HG02852 (cell line): ENCODE measurements around the gene TBC1D1.

Source experiments
- ATAC-seq: cut with Tn5 transposase; IDR thresholded peaks from one replicate; pipeline ENCODE4 v1.9.1; 2021; ENCODE audit warnings: mild to moderate bottlenecking, moderate library complexity; ENCODE audit not compliant: unreplicated experiment

The TBC1D1 gene

GRCh38 chr4:38092701-38093100, 201.8 kb downstream of the TBC1D1 start:
- no peak for ATAC-seq

GRCh38 chr4:38094419-38094818, 203.5 kb downstream of the TBC1D1 start:
- no peak for ATAC-seq

- ATAC-seq, result no peak
These were observed 204.8 kb downstream of the TBC1D1 start for GRCh38 chr4:38095691-38096090.

DNA sequence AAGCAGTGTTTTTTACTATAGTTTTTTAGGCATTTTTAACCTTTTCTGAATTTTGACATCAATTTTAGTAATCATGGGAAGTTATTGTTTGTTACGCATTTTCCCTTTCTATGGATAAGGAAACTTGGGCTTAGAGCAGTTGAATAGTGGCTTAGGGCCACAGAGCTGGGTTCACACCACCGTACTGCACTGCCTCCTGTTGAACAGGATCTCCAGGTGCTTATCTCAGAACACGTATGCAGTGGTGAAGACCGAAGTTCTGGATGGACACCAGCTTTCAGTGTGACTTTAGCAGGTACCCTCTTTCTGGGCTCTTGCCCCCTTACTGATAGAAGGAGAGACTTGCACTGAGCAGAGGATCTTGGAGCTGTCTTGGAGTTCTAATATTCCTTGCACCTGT, 206.9 kb downstream of the TBC1D1 start:
- ATAC-seq, result no peak

DNA sequence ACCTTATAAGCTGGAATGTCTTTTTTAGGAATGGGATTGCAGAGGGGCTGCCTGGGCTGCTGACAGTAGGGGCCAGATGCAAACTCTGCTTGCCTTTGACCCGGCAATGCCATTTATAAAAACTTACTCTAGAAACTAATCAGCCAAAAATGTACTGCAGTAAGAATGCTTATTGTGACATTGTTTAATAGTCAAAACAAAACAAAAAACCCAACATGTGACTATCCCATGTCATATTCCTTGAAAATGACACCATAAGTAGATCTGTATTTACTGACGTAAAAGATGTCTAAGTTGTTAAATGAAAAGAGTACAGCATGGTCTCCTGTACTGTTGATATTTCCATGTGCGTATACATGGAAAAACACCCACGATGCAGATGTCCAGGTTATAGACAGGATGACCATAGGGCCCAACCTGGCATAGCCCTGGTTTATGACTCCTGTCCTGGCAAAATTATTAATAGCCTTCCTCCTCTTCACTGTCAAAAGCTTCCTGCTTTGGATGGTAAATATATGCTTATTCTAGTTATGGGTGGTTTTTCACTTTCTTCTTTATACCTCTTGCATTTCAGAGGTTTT, 208.2 kb downstream of the TBC1D1 start:
- no peak for ATAC-seq

DNA sequence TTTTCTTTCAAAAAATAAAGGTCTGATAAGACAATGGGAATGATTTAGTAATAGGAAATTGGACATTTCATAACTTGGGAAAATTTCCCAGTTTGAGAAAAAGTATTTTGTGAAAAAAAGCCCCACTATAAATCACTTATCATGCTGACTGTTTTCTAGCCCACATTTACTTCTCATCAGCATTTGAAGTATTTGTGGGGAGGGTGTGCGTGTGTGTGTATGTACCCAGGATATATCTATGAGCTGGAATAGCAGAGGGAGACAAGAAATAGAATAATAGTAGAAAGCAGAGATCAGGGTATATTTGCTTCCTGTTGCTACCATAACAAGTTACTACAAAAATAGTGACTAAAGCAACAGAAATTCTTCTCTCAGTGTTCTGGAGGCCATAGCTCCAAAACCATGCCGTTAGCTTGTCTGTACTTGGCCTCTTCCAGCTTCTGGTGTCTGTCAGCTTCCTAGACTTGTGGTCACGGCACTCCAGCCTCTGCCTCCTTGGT, 209.1 kb downstream of the TBC1D1 start:
- no peak for ATAC-seq

DNA sequence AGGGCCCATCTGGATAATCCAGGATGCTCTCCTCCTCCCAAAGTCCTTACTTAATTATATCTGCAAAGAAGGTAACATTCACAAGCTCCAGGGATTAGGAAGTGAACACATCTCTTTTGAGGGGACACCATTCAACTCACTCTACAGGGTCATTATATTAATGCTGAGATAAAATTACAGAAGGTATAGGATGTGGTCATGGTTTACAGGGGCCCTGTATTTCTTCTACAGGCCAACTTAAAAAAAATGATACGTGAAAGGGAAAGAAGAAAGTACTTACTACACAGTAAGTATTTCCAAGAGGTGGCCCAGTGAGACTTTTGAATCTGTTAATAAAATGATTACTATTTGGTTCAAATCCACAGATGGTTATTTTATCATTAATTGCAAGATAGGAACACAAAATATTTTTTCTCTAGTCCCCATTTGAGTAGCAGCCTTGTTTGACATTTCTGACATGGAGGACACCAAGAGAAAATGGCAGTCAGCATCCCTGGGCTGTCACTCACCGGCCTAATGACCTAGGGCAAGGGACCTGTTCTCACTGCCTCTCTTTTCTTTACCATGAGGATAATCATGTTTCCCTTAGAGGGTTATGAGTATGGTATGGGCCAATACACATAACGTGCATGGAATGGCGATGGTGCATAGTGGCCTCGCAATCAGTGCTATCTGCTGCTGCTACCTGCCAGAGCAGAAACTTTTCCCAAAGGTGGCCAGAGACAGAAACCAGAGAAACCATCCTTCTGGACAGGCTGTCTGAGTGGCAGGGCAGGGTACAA, 209.8 kb downstream of the TBC1D1 start:
- no peak for ATAC-seq

DNA sequence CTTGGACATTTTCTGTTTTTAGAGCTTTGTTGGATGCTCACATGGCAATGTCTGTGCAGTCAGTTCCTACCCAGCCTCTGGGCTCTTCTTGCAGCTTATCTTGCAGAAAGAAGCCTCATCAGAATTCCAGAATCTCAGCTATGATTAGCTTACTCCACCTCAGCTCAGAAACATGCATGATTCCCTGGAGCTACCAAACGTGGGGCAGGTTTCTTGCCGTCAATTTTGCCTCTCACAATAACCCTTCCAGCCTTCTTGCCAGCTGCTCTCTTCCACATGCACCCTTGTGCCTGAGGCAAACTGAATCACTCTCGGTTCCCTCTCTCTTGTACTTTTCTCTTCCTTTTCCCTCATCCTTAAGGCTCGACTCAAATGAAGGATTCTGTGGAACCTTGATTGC, 210.7 kb downstream of the TBC1D1 start:
- ATAC-seq, result no peak

DNA sequence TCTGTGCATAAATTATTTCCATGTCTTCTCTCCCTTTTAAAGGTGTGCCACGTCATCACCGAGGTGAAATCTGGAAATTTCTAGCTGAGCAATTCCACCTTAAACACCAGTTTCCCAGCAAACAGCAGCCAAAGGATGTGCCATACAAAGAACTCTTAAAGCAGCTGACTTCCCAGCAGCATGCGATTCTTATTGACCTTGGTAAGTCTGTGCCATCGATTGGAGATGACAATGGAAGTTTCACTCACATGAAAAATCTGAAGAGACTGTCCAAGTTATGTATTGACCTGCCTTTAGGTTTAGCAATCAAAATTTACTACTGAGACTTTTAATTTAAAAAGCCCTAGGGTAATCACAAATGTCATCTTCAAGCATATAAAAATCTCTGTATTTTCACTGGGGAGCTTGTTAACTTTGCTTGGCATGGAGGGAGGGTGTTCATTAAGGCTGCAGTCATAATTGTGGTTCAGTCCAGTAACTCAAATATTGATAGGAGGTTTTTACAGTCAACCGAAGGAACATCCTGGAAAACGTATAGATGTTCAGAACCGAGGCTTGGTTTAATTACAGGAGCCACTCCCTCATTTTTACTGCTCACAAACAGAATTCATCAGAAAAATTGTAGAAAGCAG, 212.2 kb downstream of the TBC1D1 start:
- ATAC-seq, result no peak

- ATAC-seq, result peak; percentile 96
These were observed 214.8 kb downstream of the TBC1D1 start for GRCh38 chr4:38105475-38106220.

- no peak for ATAC-seq
These were observed 215.4 kb downstream of the TBC1D1 start for GRCh38 chr4:38106311-38106710.

DNA sequence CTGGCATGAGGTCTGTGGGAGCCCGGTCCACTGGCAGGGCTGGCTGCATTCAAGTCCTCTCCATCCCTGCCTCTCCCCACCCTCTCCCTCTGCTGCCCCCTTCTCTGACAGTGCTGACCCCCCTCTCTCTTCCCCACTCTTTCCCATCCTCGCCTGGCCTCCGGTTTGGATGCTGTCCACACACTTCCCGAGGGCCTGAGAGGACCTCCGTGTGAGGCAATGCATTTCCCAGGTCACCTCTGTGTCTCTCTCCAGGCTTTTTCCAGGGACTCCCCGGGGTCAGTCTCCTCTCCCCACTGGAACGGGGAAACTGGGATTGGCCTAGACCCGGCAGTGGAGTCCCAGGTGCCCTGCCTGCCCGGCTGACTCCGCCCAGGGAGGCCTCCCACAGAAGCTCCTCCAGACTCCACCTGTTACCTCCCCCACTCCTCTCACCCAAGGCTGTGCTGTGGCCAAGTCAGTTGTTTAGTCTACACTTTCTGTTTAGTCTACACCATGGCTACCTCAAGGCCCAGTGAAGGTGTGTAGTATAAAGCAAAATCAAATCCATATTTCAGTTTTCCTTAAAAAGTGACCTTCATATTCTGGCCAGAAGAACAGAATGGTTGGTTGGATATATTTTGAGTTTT, 216.1 kb downstream of the TBC1D1 start:
- ATAC-seq, result no peak

- no peak for ATAC-seq
These were observed 216.9 kb downstream of the TBC1D1 start for GRCh38 chr4:38107818-38108217.

DNA sequence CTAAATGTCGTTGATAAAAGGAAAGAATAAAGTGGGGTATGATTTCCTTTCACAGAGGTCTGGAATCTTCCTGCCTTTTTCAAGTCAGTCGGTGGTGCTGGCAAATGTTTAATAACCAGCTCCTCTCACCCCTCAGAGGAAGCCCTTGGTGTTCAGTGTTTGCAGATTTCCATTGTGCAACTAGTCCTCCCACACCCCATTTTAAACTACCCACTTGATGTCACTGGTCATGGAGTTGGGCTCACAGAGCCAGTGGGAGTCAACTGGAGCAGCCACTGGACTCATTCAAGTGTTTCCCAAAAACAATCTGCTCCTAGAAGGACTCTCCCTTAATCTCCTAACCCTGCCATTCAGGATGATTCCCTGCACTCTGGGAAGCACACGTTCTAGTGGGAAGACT, 218.5 kb downstream of the TBC1D1 start:
- ATAC-seq, result no peak

DNA sequence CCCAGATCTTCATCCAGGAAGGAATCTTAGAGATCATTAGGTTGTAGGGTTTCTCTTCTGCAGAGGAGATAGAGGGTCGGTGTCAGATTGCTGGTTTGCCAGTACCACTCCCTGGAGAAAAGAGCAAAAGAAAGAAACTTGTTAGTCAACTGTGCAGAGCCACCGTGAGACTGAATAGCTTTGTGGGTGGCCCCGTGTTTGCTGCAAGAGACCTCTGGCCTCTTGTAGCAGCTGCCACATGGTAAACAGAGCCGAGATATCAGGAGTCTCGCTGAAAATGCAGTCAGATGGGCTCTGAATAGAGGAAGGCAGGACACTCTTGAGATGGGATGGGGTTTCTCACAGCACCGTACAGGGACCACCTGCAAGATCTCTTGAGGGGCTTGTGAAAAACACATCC, 219.0 kb downstream of the TBC1D1 start:
- ATAC-seq, result no peak

DNA sequence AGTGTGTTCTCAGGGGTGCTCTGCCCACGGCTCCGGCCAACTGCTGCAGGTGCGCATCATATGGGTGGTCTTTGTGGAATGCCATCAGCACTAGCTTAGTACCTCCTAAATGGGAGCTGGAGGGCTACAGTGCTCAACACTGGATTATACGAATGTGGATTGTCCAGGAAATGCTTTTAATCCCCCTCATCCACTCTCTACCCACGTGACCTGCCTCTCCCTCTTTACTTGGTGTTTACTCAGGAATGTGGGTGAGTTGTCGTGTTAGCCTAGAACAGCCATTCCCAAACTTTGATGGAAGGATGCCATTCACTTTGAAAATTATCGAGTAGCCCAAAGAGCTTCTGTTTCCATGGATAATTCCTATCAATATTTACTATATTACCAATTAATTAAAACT, 220.1 kb downstream of the TBC1D1 start:
- ATAC-seq, result no peak

DNA sequence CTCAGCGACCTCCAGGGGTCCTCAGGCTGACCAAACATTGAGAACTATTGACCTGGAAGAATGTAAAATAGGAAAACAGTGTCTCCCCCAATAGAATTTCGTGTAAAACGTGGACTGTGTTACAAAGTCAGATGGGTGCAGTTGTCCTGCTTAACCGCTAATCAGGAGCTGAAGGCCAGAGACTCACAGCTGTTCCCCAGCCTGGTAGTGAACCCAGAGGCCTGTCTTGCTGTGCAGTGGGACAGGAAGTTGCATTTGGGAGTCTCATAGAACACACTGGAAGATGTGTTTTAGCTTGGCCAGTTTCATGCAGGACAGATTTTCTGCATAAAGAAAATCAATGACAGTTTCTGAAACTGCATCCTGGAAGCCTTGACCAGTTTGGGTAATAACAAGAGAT, 220.8 kb downstream of the TBC1D1 start:
- no peak for ATAC-seq

- ATAC-seq, result no peak
These were observed 222.2 kb downstream of the TBC1D1 start for GRCh38 chr4:38113132-38113531.

GRCh38 chr4:38113551-38113950, 222.7 kb downstream of the TBC1D1 start:
- ATAC-seq, result no peak

- ATAC-seq, result no peak
These were observed 223.7 kb downstream of the TBC1D1 start for GRCh38 chr4:38114386-38115150.
